ENCODE results near the gene CBR4.

DNA sequence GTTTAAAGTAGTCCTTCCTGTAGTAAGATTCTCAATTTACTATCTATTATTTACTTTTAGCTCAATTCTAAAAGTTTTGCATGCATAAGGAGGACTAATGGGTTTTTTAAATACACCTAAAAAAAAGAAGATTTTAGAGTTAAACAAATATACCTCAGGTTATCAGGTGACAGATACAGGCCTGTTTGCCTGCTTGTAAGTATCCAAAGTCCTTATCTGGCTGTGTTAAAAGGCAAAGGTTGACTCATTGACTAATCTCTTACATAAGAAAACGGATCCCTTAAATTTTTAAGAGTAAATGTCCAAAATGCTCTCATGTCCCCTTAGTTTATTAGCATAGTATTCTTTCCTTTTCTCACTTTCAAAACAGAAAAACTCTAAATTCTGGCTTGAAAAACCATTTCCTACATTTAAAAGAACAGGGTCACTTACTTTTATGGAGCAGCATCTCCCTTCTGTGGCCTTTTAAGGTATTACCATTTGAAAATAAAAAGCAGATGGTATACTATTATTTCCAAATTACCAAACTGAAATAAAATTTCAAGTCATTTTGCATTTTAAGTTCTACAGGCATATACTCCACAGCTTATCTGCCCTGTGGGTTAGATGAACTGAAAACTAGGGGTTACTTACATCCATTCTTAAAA, 4.5 kb downstream of the CBR4 start:
- TF ChIP-seq, protein P1, sequence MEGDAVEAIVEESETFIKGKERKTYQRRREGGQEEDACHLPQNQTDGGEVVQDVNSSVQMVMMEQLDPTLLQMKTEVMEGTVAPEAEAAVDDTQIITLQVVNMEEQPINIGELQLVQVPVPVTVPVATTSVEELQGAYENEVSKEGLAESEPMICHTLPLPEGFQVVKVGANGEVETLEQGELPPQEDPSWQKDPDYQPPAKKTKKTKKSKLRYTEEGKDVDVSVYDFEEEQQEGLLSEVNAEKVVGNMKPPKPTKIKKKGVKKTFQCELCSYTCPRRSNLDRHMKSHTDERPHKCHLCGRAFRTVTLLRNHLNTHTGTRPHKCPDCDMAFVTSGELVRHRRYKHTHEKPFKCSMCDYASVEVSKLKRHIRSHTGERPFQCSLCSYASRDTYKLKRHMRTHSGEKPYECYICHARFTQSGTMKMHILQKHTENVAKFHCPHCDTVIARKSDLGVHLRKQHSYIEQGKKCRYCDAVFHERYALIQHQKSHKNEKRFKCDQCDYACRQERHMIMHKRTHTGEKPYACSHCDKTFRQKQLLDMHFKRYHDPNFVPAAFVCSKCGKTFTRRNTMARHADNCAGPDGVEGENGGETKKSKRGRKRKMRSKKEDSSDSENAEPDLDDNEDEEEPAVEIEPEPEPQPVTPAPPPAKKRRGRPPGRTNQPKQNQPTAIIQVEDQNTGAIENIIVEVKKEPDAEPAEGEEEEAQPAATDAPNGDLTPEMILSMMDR (IDR thresholded peaks at IDR 0.05) = peak in 3 of 6 experiments; percentile 20 to 44 (median 21)
- no peak for TF ChIP-seq POLR2A (IDR thresholded peaks at IDR 0.05)
